ENCODE results near the gene FIGLA.

FIGLA gene

DNA sequence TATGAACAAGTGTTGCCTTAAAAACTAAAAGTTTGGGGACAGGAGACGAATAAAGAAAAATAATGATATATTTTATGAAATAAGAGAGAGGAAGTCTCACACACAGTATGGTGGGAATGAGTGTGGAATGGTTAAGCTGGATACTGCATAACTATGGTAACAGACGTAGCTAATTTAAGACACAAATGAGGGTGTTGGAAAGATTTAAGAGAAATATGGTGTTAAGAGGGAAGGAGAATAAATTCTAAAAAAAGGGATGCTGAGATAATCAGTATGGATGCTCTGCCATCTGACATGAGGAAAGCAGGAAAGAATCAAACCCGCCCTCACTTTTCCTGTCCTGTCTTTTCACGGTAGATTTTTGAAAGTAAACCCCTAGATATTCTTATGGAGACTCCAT is 33.1 kb downstream of the FIGLA start:
- Histone ChIP-seq H3K79me2 (ENCODE audit: insufficient read depth, low read length) (no peaks in the 10 kb centered on the region), H3K4me3 (ENCODE audit: low read length, poor library complexity, severe bottlenecking) (no peak overlapping the region), H3K36me3 (ENCODE audit: insufficient read depth, low read length) (no peaks in the 10 kb centered on the region), H3K9me2 (replicated peaks; ENCODE audit: low read depth, low read length) (no peaks in the 10 kb centered on the region), H3F3A (ENCODE audit: low read depth) (no peaks in the 10 kb centered on the region), H3K9me3 (ENCODE audit: insufficient read depth, low read depth, low read length) (no peaks in the 10 kb centered on the region), H3K4me2 (ENCODE audit: low read depth, low read length, poor library complexity, severe bottlenecking) (no peak overlapping the region), H2AFZ (ENCODE audit: low read length) (no peak overlapping the region), H3K27me3 (ENCODE audit: insufficient read depth, low read length, poor library complexity, severe bottlenecking) (no peaks in the 10 kb centered on the region), H3K4me1 (ENCODE audit: insufficient read depth, low read length, poor library complexity, severe bottlenecking) (no peaks in the 10 kb centered on the region), H3K9ac (ENCODE audit: low read depth, low read length, poor library complexity, severe bottlenecking) (no peak overlapping the region), H4K20me1 (ENCODE audit: insufficient read depth, low read length, poor library complexity, severe bottlenecking) (no peaks in the 10 kb centered on the region)
- no peak for TF ChIP-seq EZH2phosphoT487 (IDR thresholded peaks at IDR 0.05; ENCODE audit: borderline replicate concordance)
- TF ChIP-seq, protein P1, sequence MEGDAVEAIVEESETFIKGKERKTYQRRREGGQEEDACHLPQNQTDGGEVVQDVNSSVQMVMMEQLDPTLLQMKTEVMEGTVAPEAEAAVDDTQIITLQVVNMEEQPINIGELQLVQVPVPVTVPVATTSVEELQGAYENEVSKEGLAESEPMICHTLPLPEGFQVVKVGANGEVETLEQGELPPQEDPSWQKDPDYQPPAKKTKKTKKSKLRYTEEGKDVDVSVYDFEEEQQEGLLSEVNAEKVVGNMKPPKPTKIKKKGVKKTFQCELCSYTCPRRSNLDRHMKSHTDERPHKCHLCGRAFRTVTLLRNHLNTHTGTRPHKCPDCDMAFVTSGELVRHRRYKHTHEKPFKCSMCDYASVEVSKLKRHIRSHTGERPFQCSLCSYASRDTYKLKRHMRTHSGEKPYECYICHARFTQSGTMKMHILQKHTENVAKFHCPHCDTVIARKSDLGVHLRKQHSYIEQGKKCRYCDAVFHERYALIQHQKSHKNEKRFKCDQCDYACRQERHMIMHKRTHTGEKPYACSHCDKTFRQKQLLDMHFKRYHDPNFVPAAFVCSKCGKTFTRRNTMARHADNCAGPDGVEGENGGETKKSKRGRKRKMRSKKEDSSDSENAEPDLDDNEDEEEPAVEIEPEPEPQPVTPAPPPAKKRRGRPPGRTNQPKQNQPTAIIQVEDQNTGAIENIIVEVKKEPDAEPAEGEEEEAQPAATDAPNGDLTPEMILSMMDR (conservative IDR thresholded peaks at IDR 0.05; ENCODE audit: low read length): no peak

DNA sequence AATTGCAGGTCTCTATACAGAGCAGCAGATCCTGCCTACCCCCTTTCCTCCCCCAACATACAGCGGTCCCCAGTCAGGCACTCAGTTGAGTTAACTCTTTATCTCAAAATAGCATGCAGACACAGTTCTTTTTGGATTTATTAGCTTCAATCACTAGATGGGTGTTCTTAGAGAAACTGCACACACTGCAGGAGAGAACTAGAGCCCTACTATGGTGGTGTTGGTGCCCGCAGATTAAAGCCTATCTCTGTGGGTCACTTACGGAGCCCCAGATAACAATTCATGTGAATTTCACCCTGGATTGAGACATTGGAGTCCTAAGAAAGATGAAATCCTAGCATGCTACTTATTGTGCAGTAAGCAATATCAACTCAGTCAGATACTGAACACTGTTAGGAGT is 34.3 kb downstream of the FIGLA start:
- H3K9me3 ChIP-seq (ENCODE audit: insufficient read depth, low read depth, low read length): no peaks in the 10 kb centered on the region
- H3F3A ChIP-seq (ENCODE audit: low read depth): no peaks in the 10 kb centered on the region
- H3K4me3 ChIP-seq (ENCODE audit: low read length, poor library complexity, severe bottlenecking): no peak overlapping the region
- H3K79me2 ChIP-seq (ENCODE audit: insufficient read depth, low read length): no peaks in the 10 kb centered on the region
- no peak overlapping the region for H2AFZ ChIP-seq (ENCODE audit: low read length)
- H3K4me1 ChIP-seq (ENCODE audit: insufficient read depth, low read length, poor library complexity, severe bottlenecking): no peaks in the 10 kb centered on the region
- TF ChIP-seq EZH2phosphoT487 (IDR thresholded peaks at IDR 0.05; ENCODE audit: borderline replicate concordance): no peak
- TF ChIP-seq, protein P1 (conservative IDR thresholded peaks at IDR 0.05; ENCODE audit: low read length): no peak
- H3K9ac ChIP-seq (ENCODE audit: low read depth, low read length, poor library complexity, severe bottlenecking): no peak overlapping the region
- no peaks in the 10 kb centered on the region for H3K9me2 ChIP-seq (replicated peaks; ENCODE audit: low read depth, low read length)
- H3K27me3 ChIP-seq (ENCODE audit: insufficient read depth, low read length, poor library complexity, severe bottlenecking): no peaks in the 10 kb centered on the region
- H3K4me2 ChIP-seq (ENCODE audit: low read depth, low read length, poor library complexity, severe bottlenecking): no peak overlapping the region
- no peaks in the 10 kb centered on the region for H3K36me3 ChIP-seq (ENCODE audit: insufficient read depth, low read length)
- H4K20me1 ChIP-seq (ENCODE audit: insufficient read depth, low read length, poor library complexity, severe bottlenecking): no peaks in the 10 kb centered on the region

DNA sequence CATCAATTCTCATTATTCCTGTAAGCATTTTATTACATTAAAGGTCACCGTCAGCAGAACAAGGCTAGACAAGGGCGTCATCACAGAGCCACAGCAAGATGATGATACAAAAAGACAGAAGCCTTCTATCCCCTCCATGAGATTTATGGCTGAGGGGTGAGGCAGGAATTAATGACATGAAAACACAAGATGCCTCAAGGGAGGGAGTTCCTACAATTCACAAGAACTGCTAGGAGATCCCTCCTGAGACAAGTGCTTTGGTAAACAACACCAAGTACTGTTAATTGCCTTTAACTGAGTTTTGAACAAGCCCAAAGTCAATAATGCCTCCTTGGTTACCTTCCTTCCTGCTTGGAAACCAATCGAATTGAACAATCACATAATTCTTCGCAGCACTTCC is 36.5 kb downstream of the FIGLA start:
- Histone ChIP-seq H4K20me1 (ENCODE audit: insufficient read depth, low read length, poor library complexity, severe bottlenecking) (no peaks in the 10 kb centered on the region), H3K79me2 (ENCODE audit: insufficient read depth, low read length) (no peaks in the 10 kb centered on the region), H3K4me1 (ENCODE audit: insufficient read depth, low read length, poor library complexity, severe bottlenecking) (no peaks in the 10 kb centered on the region), H3K4me3 (ENCODE audit: low read length, poor library complexity, severe bottlenecking) (no peak overlapping the region), H3K9me2 (replicated peaks; ENCODE audit: low read depth, low read length) (no peaks in the 10 kb centered on the region), H3K9me3 (ENCODE audit: insufficient read depth, low read depth, low read length) (no peaks in the 10 kb centered on the region), H3K36me3 (ENCODE audit: insufficient read depth, low read length) (no peaks in the 10 kb centered on the region), H3F3A (ENCODE audit: low read depth) (no peaks in the 10 kb centered on the region), H3K27me3 (ENCODE audit: insufficient read depth, low read length, poor library complexity, severe bottlenecking) (no peaks in the 10 kb centered on the region), H3K4me2 (ENCODE audit: low read depth, low read length, poor library complexity, severe bottlenecking) (no peak overlapping the region), H2AFZ (ENCODE audit: low read length) (no peak overlapping the region), H3K9ac (ENCODE audit: low read depth, low read length, poor library complexity, severe bottlenecking) (no peak overlapping the region)
- TF ChIP-seq, protein P1 (conservative IDR thresholded peaks at IDR 0.05; ENCODE audit: low read length): no peak
- no peak for TF ChIP-seq EZH2phosphoT487 (IDR thresholded peaks at IDR 0.05; ENCODE audit: borderline replicate concordance)
